Pancreas (tissue), 10 donors: ENCODE results near the gene STAB2. TPM values are rescaled to one million over a fixed set of nuclear protein-coding genes. Genes with fewer than 3 reads are reported as not detected.

ENCODE experiments used
- ATAC-seq, 4 donors: fragments of 200-7000 bp; cut with Tn5 transposase; one replicate each; pipeline versions ENCODE4 v1.8.0 to v1.9.1; 2020; ENCODE audit warnings: mild to moderate bottlenecking in 4 of 4, moderate library complexity in 4 of 4
- DNase-seq, 6 donors: peaks; one replicate each; pipeline ENCODE4 v3.0.0-alpha.2; 2020
- FAIRE-seq: peaks from 2 replicates; lab custom pipeline; 2012; peaks lifted over from hg19 to GRCh38; lab: Jason Lieb, UNC
- H3K27ac ChIP-seq, 4 donors: fragments of 200-600 bp; sonication (generic); 1 replicate in 3 of 4; 2 replicates in 1 of 4; pipeline versions ENCODE4 v1.5.0 to v1.8.0; 2020
- H3K27me3 ChIP-seq, 4 donors: fragments of 200-600 bp; one replicate each; pipeline ENCODE4 v1.8.0; 2021
- H3K36me3 ChIP-seq, 3 donors: fragments of 200-600 bp; sonication (generic) in 1 of 3; one replicate each; pipeline versions ENCODE4 v1.5.0 to v1.8.0; 2020 to 2021
- H3K4me1 ChIP-seq, 3 donors: fragments of 200-600 bp; one replicate each; pipeline ENCODE4 v1.8.0; 2021
- H3K4me3 ChIP-seq, 4 donors: fragments of 200-600 bp; sonication (generic) in 2 of 4; one replicate each; pipeline versions ENCODE4 v1.5.0 to v1.8.0; 2020 to 2021
- H3K9me3 ChIP-seq, 4 donors: fragments of 200-600 bp; one replicate each; pipeline ENCODE4 v1.8.0; 2021
- WGBS, 2 donors: extraction: QIAGEN DNeasy Blood & Tissue Kit; methylation state at CpG; one replicate each; pipeline ENCODE4 v1.1.7; 2013; 5-methylcytosine and 5-hydroxymethylcytosine counted together
- intact Hi-C, 3 donors: fragments of 100-400 bp; cut with DNase I; formaldehyde crosslinking; loops; one replicate each; pipeline versions ENCODE4 v1.11.1 to v1.14.2; 2022
- polyA plus RNA-seq, 2 donors: library from polyadenylated mRNA; stranded (reverse); fragments of 200-250 nt; gene quantifications; one replicate each; pipeline ENCODE4 v1.2.3, GENCODE V29; 2013
- total RNA-seq, 6 donors: library from RNA; stranded (reverse); fragmentation: NEBNext Ultra II Directional in 4 of 6; extraction: Animal tissue kit (Norgen Biotek cat#: 25700) in 4 of 6; gene quantifications; one replicate each; pipeline versions ENCODE4 v1.2.1 to v1.2.4, GENCODE V29; 2021 to 2023
- TF ChIP-seq, protein P1 (sequence below), 4 donors: fragments of 200-600 bp; sonication (generic) in 3 of 4; IDR thresholded peaks; one replicate each; pipeline versions ENCODE4 v1.5.0 to v1.8.0; 2021; ENCODE audit warnings: antibody characterized with exemption in 4 of 4
- donor health status: healthy with polysubstance abuse.
- donor health status: DM: no; HTN: no; CAD: no; lungs with moderate emphysema.
- donor health status: DM: no; HTN: no; CAD: no.
- donor health status: control.
- donor health status: control.
- donor health status: Bipolar disorder and iron deficiency.
- donor health status: DM: yes; HTN: yes; CAD: no.
- donor health status: DM: no; HTN: no; CAD: no.
- donor health status: DM: no; HTN: no; CAD: no.
- donor health status: DM: yes; HTN: yes; CAD: no.

The STAB2 gene
- total and polyA plus RNA-seq, 8 donors: under 0.01 to 0.16 (median 0.08) TPM; not detected in 1

GRCh38 chr12:103793046-103793445, 206.0 kb downstream of the STAB2 start:
- DNase-seq: no peak
- Histone ChIP-seq H3K36me3 (peaks cover 0 to 16% (median 0%) of the 10 kb centered on the region in 3 donors), H3K27ac (no peak overlapping the region), H3K4me3 (no peak overlapping the region), H3K27me3 (no peaks in the 10 kb centered on the region), H3K4me1 (no peaks in the 10 kb centered on the region), H3K9me3 (no peaks in the 10 kb centered on the region)
- FAIRE-seq: no peak
- TF ChIP-seq, protein P1, sequence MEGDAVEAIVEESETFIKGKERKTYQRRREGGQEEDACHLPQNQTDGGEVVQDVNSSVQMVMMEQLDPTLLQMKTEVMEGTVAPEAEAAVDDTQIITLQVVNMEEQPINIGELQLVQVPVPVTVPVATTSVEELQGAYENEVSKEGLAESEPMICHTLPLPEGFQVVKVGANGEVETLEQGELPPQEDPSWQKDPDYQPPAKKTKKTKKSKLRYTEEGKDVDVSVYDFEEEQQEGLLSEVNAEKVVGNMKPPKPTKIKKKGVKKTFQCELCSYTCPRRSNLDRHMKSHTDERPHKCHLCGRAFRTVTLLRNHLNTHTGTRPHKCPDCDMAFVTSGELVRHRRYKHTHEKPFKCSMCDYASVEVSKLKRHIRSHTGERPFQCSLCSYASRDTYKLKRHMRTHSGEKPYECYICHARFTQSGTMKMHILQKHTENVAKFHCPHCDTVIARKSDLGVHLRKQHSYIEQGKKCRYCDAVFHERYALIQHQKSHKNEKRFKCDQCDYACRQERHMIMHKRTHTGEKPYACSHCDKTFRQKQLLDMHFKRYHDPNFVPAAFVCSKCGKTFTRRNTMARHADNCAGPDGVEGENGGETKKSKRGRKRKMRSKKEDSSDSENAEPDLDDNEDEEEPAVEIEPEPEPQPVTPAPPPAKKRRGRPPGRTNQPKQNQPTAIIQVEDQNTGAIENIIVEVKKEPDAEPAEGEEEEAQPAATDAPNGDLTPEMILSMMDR (IDR thresholded peaks at IDR 0.05): no peak
- ATAC-seq: no peak
- 35 to 71% methylated on average over 3 of the region's 3 CpGs for WGBS, 2 donors
- intact Hi-C loops: no loop called here

DNA sequence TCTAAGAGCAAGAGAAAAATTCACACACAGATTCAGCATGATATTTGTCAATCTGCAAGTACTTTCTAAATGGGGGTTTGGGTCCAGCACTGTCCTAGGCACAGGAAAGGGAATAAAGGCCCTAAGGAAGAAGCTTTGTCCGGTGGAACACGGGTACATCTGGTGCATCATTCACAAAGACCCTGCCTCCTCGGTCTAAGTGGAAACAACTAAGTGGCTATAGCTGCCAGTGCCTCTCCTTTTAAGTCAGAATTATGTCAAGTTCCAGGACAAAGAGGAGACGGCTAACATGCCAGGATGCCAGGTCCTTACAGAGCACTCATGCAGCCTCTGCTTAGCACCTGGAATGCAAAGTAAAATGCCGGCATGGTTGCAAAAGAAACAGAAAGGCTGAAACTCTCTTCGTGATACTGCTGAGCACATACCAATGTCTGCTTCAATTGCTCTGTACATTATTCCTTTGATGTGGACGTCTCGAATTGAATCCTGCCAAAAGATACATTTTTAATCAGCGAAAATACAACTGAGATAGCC, 206.5 kb downstream of the STAB2 start:
- TF ChIP-seq, protein P1 (IDR thresholded peaks at IDR 0.05): no peak
- no peak for FAIRE-seq
- Histone ChIP-seq H3K9me3 (no peaks in the 10 kb centered on the region), H3K4me3 (no peak overlapping the region), H3K4me1 (no peaks in the 10 kb centered on the region), H3K27ac (no peak overlapping the region), H3K36me3 (peaks cover 0 to 16% (median 0%) of the 10 kb centered on the region in 3 donors), H3K27me3 (no peaks in the 10 kb centered on the region)
- intact Hi-C loops: no loop called here
- no peak for DNase-seq
- no peak for ATAC-seq
- WGBS, 2 donors: 81 to 88% methylated on average over 9 of the region's 9 CpGs

GRCh38 chr12:103794309-103795213, 207.5 kb downstream of the STAB2 start:
- Histone ChIP-seq H3K27ac (no peak overlapping the region), H3K4me3 (no peak overlapping the region), H3K4me1 (peaks cover 2 to 5% (median 3%) of the 10 kb centered on the region in 3 donors), H3K9me3 (no peaks in the 10 kb centered on the region), H3K36me3 (peaks cover 0 to 16% (median 0%) of the 10 kb centered on the region in 3 donors), H3K27me3 (no peaks in the 10 kb centered on the region)
- no peak for FAIRE-seq
- TF ChIP-seq, protein P1 (IDR thresholded peaks at IDR 0.05): no peak
- intact Hi-C loops: no loop called here
- ATAC-seq: no peak
- 63 to 75% methylated on average over 4 of the region's 4 CpGs for WGBS, 2 donors
- DNase-seq: no peak

- H3K9me3 ChIP-seq: no peaks in the 10 kb centered on the region
- whole genome bisulfite sequencing, 2 donors: 93 to 96% methylated on average over 4 of the region's 4 CpGs
- ATAC-seq (no peak), DNase-seq (no peak), FAIRE-seq (no peak)
- intact Hi-C loops: no loop called here
- TF ChIP-seq, protein P1 (IDR thresholded peaks at IDR 0.05): no peak
- H3K36me3 ChIP-seq: peaks cover 0 to 2% (median 0%) of the 10 kb centered on the region in 3 donors
- no peak overlapping the region for H3K4me3 ChIP-seq
- H3K27me3 ChIP-seq: no peaks in the 10 kb centered on the region
- H3K4me1 ChIP-seq: peaks cover 6 to 17% (median 12%) of the 10 kb centered on the region in 3 donors
- no peak overlapping the region for H3K27ac ChIP-seq
These were observed 211.5 kb downstream of the STAB2 start for GRCh38 chr12:103798586-103798985.
